ENCODE results near the gene THSD4.
"Not testable (repeated sequence)": the region's sequence is repeated elsewhere in the genome, so short reads cannot be mapped to it uniquely, and the experiment has no call there.

Gene THSD4

GRCh38 chr15:71725207-71725955 lies 610.1 kb downstream of the THSD4 start:
- DNase-seq (ENCODE audit: low read depth): not testable (repeated sequence)

GRCh38 chr15:71728881-71729280 lies 613.6 kb downstream of the THSD4 start:
- DNase-seq (ENCODE audit: low read depth): no peak

- DNase-seq (ENCODE audit: low read depth): no peak
These were observed 614.0 kb downstream of the THSD4 start for GRCh38 chr15:71729319-71729718.

GRCh38 chr15:71730277-71731144 lies 615.2 kb downstream of the THSD4 start:
- no peak for DNase-seq (ENCODE audit: low read depth)

- DNase-seq (ENCODE audit: low read depth): no peak
These were observed 617.4 kb downstream of the THSD4 start for GRCh38 chr15:71732636-71733035.

- DNase-seq (ENCODE audit: low read depth): no peak
These were observed 617.9 kb downstream of the THSD4 start for GRCh38 chr15:71733122-71733521.

GRCh38 chr15:71734709-71735384 lies 619.6 kb downstream of the THSD4 start:
- DNase-seq (ENCODE audit: low read depth): no peak

- no peak for DNase-seq (ENCODE audit: low read depth)
These were observed 620.1 kb downstream of the THSD4 start for GRCh38 chr15:71735385-71735757.

GRCh38 chr15:71736286-71736947 lies 621.1 kb downstream of the THSD4 start:
- no peak for DNase-seq (ENCODE audit: low read depth)

GRCh38 chr15:71737761-71738160 lies 622.5 kb downstream of the THSD4 start:
- no peak for DNase-seq (ENCODE audit: low read depth)

GRCh38 chr15:71739355-71739754 lies 624.1 kb downstream of the THSD4 start:
- DNase-seq (ENCODE audit: low read depth): no peak

- no peak for DNase-seq (ENCODE audit: low read depth)
These were observed 627.7 kb downstream of the THSD4 start for GRCh38 chr15:71742964-71743363.

GRCh38 chr15:71743861-71744382 lies 628.7 kb downstream of the THSD4 start:
- peak; percentile 23 for DNase-seq (ENCODE audit: low read depth)

GRCh38 chr15:71746719-71747118 lies 631.4 kb downstream of the THSD4 start:
- no peak for DNase-seq (ENCODE audit: low read depth)

GRCh38 chr15:71747128-71748083 lies 632.1 kb downstream of the THSD4 start:
- DNase-seq (ENCODE audit: low read depth): no peak

- DNase-seq (ENCODE audit: low read depth): no peak
These were observed 633.0 kb downstream of the THSD4 start for GRCh38 chr15:71748293-71748718.

- DNase-seq (ENCODE audit: low read depth): no peak
These were observed 634.2 kb downstream of the THSD4 start for GRCh38 chr15:71749500-71749899.

- DNase-seq (ENCODE audit: low read depth): no peak
These were observed 636.9 kb downstream of the THSD4 start for GRCh38 chr15:71752128-71752527.

- no peak for DNase-seq (ENCODE audit: low read depth)
These were observed 637.5 kb downstream of the THSD4 start for GRCh38 chr15:71752604-71753289.

- DNase-seq (ENCODE audit: low read depth): no peak
These were observed 638.1 kb downstream of the THSD4 start for GRCh38 chr15:71753346-71753745.
